ENCODE data around the gene CPZ. TPM values are rescaled to one million over a fixed set of nuclear protein-coding genes. Genes with fewer than 3 reads are reported as not detected.

Gene CPZ
- total and polyA plus RNA-seq, 2 experiments from 2014 or later, result 24.6 to 37.3 TPM

DNA sequence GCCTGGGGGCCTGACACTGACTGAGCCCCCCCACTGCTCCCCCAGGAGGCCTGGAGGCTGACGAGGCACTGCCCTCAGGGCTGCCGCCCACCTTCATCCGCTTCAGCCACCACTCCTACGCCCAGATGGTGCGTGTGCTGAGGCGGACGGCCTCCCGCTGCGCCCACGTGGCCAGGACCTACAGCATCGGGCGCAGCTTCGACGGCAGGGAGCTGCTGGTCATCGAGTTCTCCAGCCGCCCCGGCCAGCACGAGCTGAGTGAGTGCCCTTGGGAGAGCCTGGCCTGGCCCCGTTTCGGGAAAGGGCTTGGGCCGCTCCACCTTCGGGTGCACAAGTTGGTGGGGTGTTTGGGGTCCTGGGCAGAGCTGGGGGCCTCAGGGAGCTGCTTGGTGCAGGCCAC is 11.4 kb downstream of the CPZ start (continued):
- TF ChIP-seq ZNF331 (CRISPR knock-in tag; IDR thresholded peaks at IDR 0.05; ENCODE audit: low read depth) (no peak), ZNF114 (CRISPR knock-in tag; IDR thresholded peaks at IDR 0.05) (no peak), REST (IDR thresholded peaks at IDR 0.05; ENCODE audit: unreplicated experiment) (no peak), ETS1 (IDR thresholded peaks at IDR 0.05) (no peak), EZH2phosphoT487 (IDR thresholded peaks at IDR 0.05; ENCODE audit: unreplicated experiment) (no peak)

DNA sequence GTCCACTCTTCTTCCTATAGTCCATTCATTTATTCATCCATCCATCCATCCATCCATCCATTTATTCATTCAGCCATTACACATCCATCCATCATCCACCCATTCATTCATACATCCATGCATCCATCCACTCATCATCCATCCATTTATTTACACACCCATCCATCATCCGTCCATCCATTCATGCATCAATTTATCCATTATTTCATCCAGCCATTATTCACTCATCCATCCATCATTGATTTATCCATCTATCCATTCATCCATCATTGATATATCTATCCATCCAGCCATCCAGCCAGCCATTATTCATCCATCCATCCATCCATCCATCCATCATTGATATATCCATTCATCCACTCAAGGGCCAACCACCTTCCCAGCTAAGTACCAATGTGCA is 12.7 kb downstream of the CPZ start:
- H3K4me2 ChIP-seq, result no peak overlapping the region
- H3K36me3 Mint-ChIP-seq (ENCODE audit: low read depth), result peaks cover 11% of the 10 kb centered on the region
- H3K27ac ChIP-seq (ENCODE audit: low read depth), result no peak overlapping the region
- no peak for DNase-seq (ENCODE audit: low spot score)
- H3K27me3 Mint-ChIP-seq (ENCODE audit: insufficient read depth, low read depth, poor library complexity), result peaks cover 3% of the 10 kb centered on the region
- H3F3A ChIP-seq (replicated peaks; ENCODE audit: low read depth), result no peaks in the 10 kb centered on the region
- no peaks in the 10 kb centered on the region; the same call in 1 of the 2 replicates for H4K20me1 ChIP-seq (replicated peaks; ENCODE audit: insufficient read depth)
- H3K4me3 ChIP-seq, result no peak overlapping the region
- no peaks in the 10 kb centered on the region; the same call in 2 of the 3 replicates for H3K9me3 Mint-ChIP-seq
- H3K4me1 ChIP-seq (ENCODE audit: insufficient read depth), result no peaks in the 10 kb centered on the region
- H3K4me1 Mint-ChIP-seq, result peaks cover 3% of the 10 kb centered on the region; the same call in 1 of the 3 replicates
- H2AFZ ChIP-seq, result no peak overlapping the region
- H3K79me2 ChIP-seq (replicated peaks; ENCODE audit: insufficient read depth), result no peaks in the 10 kb centered on the region
- H3K36me3 ChIP-seq (ENCODE audit: insufficient read depth), result no peaks in the 10 kb centered on the region; the same call in 1 of the 2 replicates
- no peaks in the 10 kb centered on the region for H3K9me2 ChIP-seq (ENCODE audit: insufficient read depth)
- no peaks in the 10 kb centered on the region for H3K27me3 ChIP-seq (ENCODE audit: insufficient read depth)
- ATAC-seq, result no peak
- H3K27ac Mint-ChIP-seq, result no peak overlapping the region
- H3K4me3 Mint-ChIP-seq, result no peak overlapping the region
- TF ChIP-seq ZNF462 (CRISPR knock-in tag; IDR thresholded peaks at IDR 0.05), result no peak
- no peak for TF ChIP-seq ZNF114 (CRISPR knock-in tag; IDR thresholded peaks at IDR 0.05)
- TF ChIP-seq CTCF (conservative IDR thresholded peaks at IDR 0.05; ENCODE audit: low read depth in 2 of 2), result no peak
- TF ChIP-seq ZNF331 (CRISPR knock-in tag; IDR thresholded peaks at IDR 0.05; ENCODE audit: low read depth), result no peak
- TF ChIP-seq STAT1 (IDR thresholded peaks at IDR 0.05; ENCODE audit: unreplicated experiment), result no peak
- TF ChIP-seq ETS1 (IDR thresholded peaks at IDR 0.05), result no peak
- no peak for TF ChIP-seq POLR2AphosphoS5 (IDR thresholded peaks at IDR 0.05; ENCODE audit: low read depth)
- TF ChIP-seq CREB1 (CRISPR knock-in tag; IDR thresholded peaks at IDR 0.05; ENCODE audit: low read depth), result no peak

All from GM23338 (cell line).